Activated T-helper 2 cell treated with anti-CD3 and anti-CD28 coated beads, Interferon-gamma antibody, Interleukin-2, Interleukin-4, amounts not matched to agents 10 μg/mL and 5 μg/mL and 100 μg/mL, durations not matched to agents 14 hours and 24 hours and 36 hours (primary cell): Measurements from ENCODE around the gene TMEM271. TPM values are rescaled to one million over a fixed set of nuclear protein-coding genes. Genes with fewer than 3 reads are reported as not detected.
"Not testable (repeated sequence)": the region's sequence is repeated elsewhere in the genome, so short reads cannot be mapped to it uniquely, and the experiment has no call there.

Experiments used
- DNase-seq: peaks from one replicate; pipeline ENCODE4 v3.0.0; 2021; ENCODE audit warnings: low spot score
- H3K27ac Mint-ChIP-seq: one replicate; pipeline ENCODE4 v1.8.0; 2021; ENCODE audit warnings: mixed read lengths
- H3K27me3 Mint-ChIP-seq: one replicate; pipeline ENCODE4 v1.8.0; 2021; ENCODE audit warnings: low read depth, mixed read lengths
- H3K36me3 Mint-ChIP-seq: one replicate; pipeline ENCODE4 v1.8.0; 2021; ENCODE audit warnings: low read depth, mixed read lengths
- H3K4me1 Mint-ChIP-seq: one replicate; pipeline ENCODE4 v1.8.0; 2021; ENCODE audit warnings: low read depth, mixed read lengths
- H3K4me3 Mint-ChIP-seq: one replicate; pipeline ENCODE4 v1.8.0; 2021; ENCODE audit warnings: low read depth, mild to moderate bottlenecking, moderate library complexity, mixed read lengths
- H3K9me3 Mint-ChIP-seq: one replicate; pipeline ENCODE4 v1.8.0; 2021; ENCODE audit warnings: mixed read lengths
- intact Hi-C: fragments of 100-400 bp; cut with micrococcal nuclease; formaldehyde crosslinking; loops from one replicate; pipeline ENCODE4 v1.15.1; 2023
- total RNA-seq: library from RNA; stranded (reverse); gene quantifications from 2 replicates; pipeline ENCODE4 v1.2.3, GENCODE V29; 2022

The TMEM271 gene
- total RNA-seq, 1 donor from 2014 or later, result not detected

DNA sequence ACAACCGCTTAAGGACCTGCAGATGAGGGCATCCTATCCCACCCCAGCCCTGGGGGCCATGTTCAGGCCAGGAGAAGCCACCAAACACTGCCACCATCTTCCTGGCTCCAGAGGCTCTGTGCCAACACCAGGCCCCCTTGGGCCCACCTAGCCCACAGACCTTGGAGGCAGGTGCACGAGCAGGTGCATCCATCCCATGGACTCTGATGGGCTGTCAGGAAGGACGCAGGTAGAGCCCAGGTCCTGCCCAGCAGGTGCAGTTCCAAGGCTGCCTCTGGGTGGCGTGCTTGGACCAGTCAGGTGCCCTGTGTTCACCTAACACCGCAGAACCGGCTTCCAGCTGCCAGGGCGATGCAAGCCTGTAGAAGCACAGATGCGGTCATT lies 26.5 kb upstream of the TMEM271 start:
- Mint-ChIP-seq H3K4me3 (no peak overlapping the region), H3K36me3 (no peaks in the 10 kb centered on the region), H3K9me3 (no peaks in the 10 kb centered on the region), H3K4me1 (peaks cover 9% of the 10 kb centered on the region), H3K27me3 (no peaks in the 10 kb centered on the region), H3K27ac (no peak overlapping the region)
- DNase-seq, result peak; percentile 31
- intact Hi-C loops, result loop anchor here (5.0 kb wide), 1 partner anchor 70 kb away; the partner anchor contains the start of genes ATP5ME and MYL5

DNA sequence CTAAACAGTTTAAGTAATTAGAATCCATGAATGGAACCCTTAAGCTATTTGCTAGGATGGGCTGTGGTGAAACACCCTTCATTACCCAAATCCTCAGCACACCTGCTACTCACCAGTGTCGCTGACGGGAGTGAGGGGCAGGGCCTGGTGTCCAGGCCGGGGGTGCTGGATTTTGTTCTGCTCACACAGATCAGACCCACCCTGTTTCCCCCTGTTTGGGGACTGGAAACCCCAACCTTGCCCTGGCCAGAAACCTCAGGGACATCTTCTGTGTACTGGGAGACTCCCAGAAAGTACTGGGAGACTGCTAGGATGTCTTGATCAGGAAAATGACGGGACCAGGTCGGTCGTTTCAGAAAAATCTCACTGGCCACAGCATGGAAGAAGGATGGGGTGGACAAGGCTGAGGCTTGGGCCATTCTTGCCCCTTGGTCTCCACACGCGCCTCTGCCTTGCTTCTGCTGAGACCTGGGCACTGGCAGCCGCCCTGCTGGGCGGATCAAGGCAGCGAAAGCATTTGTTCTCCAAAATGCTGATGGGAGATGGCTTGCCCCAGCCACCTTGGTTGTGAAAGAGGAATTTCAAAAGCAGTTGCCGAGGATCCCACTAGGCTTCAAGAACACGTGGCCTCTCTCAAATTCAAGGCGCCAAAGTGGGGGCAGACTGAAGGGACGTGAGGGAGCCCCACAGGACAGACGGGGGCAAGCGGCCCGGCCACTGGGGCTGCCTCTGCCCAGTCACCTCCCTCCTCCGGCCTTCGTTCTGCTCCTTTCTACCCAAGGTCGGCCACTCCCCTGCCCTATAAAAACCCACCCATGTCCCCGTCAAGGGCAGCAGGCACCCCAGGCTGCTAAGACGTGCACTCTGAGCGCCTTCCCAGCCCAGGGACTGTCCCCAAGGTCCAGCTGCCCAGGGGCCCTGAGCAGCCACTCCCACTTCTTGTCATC lies 25.8 kb upstream of the TMEM271 start:
- H3K27ac Mint-ChIP-seq, result no peak overlapping the region
- H3K4me3 Mint-ChIP-seq, result no peak overlapping the region
- H3K9me3 Mint-ChIP-seq, result peaks cover 2% of the 10 kb centered on the region
- peaks cover 9% of the 10 kb centered on the region for H3K4me1 Mint-ChIP-seq
- intact Hi-C loops, result loop anchor here (5.0 kb wide), 1 partner anchor 70 kb away; the partner anchor contains the start of genes ATP5ME and MYL5
- no peaks in the 10 kb centered on the region for H3K36me3 Mint-ChIP-seq
- no peak for DNase-seq
- peaks cover 1% of the 10 kb centered on the region for H3K27me3 Mint-ChIP-seq

DNA sequence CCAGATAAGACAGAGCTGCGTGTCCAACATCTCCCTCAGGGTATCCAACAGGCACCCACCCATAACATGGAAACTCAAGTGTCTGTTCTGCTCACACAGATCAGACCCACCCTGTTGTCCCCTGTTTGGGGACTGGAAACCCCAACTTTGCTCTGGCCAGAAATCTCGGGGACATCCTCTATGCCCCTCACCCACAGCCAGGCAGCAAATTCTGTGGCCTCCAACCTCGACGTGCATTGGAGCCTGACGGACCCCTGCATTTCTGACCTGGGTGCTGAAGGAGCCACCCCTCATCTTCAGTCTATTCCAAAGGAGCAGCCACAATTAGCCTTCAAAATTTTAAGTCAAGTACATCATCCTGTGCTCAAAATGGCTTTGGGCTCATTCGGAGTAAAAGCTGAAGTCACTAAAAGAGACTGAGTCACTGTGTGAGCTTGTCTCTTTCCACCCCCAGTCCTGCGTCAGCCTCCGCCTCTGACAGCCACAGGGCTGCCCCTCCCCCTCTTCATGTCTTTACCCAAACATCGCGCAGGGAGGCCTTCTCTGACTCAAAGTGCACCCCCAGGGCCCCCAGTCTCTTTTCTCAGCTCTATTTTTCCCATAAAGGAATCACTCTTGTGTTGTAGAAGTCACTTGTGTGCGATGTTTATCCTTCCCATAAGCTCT lies 24.9 kb upstream of the TMEM271 start:
- intact Hi-C loops, result loop anchor here (5.0 kb wide), 1 partner anchor 71 kb away; the partner anchor contains the start of genes ATP5ME and MYL5
- no peak for DNase-seq
- Mint-ChIP-seq H3K36me3 (no peaks in the 10 kb centered on the region), H3K4me1 (peaks cover 9% of the 10 kb centered on the region), H3K27me3 (peaks cover 1% of the 10 kb centered on the region), H3K27ac (no peak overlapping the region), H3K9me3 (peaks cover 8% of the 10 kb centered on the region), H3K4me3 (no peak overlapping the region)

DNA sequence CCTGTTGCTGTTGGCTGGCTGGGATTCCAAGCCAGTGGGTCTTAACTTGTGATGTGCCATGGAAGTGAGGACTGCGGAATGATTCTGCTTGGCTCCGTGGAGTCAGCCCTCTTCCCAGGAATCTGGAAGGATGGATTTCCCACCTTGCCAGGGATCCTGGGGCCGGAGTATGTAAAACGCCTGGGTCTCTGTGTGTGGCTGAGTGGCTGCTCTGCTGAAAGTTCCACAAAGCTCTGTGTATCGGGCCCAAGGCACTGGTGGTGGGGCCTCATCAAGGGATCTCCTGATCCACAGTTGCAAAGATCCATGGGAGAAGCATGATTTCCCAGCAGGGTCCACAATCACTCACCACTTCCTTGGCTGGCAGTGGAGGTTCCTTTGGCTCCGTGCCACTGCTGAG lies 24.1 kb upstream of the TMEM271 start:
- intact Hi-C loops, result loop anchor here (5.0 kb wide), 1 partner anchor 72 kb away; the partner anchor contains the start of genes ATP5ME and MYL5
- H3K9me3 Mint-ChIP-seq, result peaks cover 16% of the 10 kb centered on the region
- no peak for DNase-seq
- H3K4me1 Mint-ChIP-seq, result peaks cover 5% of the 10 kb centered on the region
- H3K36me3 Mint-ChIP-seq, result no peaks in the 10 kb centered on the region
- H3K4me3 Mint-ChIP-seq, result no peak overlapping the region
- no peak overlapping the region for H3K27ac Mint-ChIP-seq
- peaks cover 1% of the 10 kb centered on the region for H3K27me3 Mint-ChIP-seq

DNA sequence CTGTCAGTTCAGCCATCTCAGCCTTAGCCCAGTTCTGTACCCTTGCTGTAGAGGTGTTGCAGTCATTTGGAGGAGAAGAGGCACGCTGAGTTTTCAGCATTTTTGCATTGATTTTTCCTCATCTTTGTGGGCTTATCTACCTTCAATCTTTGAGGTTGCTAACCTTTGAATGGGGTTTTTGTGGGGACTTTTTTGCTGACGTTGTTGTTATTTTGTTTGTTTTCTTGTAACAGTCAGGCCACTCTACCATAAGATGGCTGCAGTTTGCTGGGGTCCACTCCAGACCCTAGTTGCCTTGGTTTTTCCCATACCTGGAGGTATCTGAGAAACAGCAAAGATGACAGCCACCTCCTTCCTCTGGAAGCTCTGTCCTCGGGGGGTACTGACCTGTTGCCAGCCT lies 22.8 kb upstream of the TMEM271 start:
- Mint-ChIP-seq H3K27ac (no peak overlapping the region), H3K4me1 (peaks cover 2% of the 10 kb centered on the region), H3K27me3 (peaks cover 1% of the 10 kb centered on the region), H3K36me3 (no peaks in the 10 kb centered on the region), H3K9me3 (peaks cover 27% of the 10 kb centered on the region), H3K4me3 (no peak overlapping the region)
- intact Hi-C loops, result no loop called here
- no peak for DNase-seq

DNA sequence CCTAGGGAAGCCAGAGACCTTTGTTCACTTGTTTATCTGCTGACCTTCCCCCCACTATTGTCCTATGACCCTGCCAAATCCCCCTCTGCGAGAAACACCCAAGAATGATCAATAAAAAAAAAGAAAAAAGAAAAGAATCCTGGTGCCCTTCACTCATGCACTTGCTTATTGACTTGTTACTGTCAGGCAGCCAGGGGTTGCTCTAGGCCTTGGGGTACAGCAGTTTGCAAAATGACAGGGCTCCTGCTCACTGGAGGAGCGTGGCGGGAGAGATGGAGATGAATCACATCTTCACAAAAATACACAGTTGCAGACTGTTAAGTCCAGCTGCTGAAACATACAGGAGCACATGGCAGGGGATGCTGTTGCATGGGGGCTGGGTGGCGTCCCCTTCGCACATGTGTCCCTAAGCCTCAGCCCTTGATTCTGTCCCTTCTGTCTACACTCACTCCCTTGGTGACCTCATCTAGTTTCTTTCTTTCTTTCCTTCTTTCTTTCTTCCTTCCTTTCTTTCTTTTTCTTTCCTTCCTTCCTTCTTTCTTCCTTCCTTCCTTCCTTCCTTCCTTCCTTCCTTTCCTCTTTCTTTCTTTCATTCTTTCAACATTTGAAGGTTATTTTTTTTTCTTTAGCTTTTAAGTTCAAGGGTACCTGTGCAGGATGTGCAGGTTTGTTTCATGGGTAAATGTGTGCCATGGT lies 16.9 kb upstream of the TMEM271 start:
- Mint-ChIP-seq H3K4me3 (no peak overlapping the region), H3K9me3 (peaks cover 30% of the 10 kb centered on the region), H3K4me1 (no peaks in the 10 kb centered on the region), H3K27ac (no peak overlapping the region), H3K27me3 (peaks cover 1% of the 10 kb centered on the region), H3K36me3 (no peaks in the 10 kb centered on the region)
- DNase-seq, result no peak
- intact Hi-C loops, result no loop called here

DNA sequence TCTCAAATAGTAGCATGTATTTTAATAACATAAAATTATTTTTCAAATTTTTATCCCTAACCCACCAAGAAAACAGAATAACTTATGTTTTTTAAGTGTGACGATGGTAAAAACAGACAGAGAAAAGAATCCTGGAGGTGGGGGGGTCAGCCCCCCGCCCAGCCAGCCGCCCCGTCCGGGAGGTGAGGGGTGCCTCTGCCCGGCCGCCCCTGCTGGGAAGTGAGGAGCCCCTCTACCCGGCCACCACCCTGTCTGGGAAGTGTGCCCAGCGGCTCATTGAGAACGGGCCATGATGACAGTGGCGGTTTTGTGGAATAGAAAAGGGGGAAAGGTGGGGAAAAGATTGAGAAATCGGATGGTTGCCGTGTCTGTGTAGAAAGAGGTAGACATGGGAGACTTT lies 16.1 kb upstream of the TMEM271 start:
- H3K27ac Mint-ChIP-seq, DNase-seq, H3K4me1 Mint-ChIP-seq, intact Hi-C loops, H3K27me3 Mint-ChIP-seq, H3K4me3 Mint-ChIP-seq, H3K36me3 Mint-ChIP-seq: not testable (repeated sequence)
- peaks cover 30% of the 10 kb centered on the region for H3K9me3 Mint-ChIP-seq

DNA sequence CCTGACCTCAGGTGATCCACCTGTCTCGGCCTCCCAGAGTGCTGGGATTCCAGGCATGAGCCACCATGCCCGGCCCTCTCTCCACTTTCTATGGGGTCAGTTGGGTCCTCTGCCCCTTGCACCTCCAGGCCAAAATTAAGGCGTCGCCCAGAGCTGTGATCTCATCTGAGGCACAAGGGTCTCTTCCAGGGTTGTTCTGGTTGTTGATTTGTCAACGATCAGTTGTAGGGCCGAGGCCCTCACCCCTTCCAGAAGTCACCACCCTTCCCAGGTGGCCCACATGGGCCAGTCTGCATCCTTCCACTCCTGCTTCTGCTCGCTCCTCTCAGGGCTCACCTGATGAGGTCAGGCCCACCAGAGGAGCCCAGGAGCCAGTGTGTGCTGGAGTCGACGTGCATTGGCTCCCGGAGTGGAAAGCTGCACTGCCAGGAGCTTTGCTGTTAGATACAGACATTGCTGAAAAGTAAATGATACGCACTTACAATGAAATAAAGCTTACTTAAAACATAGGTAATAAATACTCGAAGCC lies 14.3 kb upstream of the TMEM271 start:
- peaks cover 26% of the 10 kb centered on the region for H3K9me3 Mint-ChIP-seq
- DNase-seq, result no peak
- H3K36me3 Mint-ChIP-seq, result no peaks in the 10 kb centered on the region
- no peak overlapping the region for H3K4me3 Mint-ChIP-seq
- H3K4me1 Mint-ChIP-seq, result no peaks in the 10 kb centered on the region
- H3K27me3 Mint-ChIP-seq, result no peaks in the 10 kb centered on the region
- intact Hi-C loops, result no loop called here
- H3K27ac Mint-ChIP-seq, result no peak overlapping the region

DNA sequence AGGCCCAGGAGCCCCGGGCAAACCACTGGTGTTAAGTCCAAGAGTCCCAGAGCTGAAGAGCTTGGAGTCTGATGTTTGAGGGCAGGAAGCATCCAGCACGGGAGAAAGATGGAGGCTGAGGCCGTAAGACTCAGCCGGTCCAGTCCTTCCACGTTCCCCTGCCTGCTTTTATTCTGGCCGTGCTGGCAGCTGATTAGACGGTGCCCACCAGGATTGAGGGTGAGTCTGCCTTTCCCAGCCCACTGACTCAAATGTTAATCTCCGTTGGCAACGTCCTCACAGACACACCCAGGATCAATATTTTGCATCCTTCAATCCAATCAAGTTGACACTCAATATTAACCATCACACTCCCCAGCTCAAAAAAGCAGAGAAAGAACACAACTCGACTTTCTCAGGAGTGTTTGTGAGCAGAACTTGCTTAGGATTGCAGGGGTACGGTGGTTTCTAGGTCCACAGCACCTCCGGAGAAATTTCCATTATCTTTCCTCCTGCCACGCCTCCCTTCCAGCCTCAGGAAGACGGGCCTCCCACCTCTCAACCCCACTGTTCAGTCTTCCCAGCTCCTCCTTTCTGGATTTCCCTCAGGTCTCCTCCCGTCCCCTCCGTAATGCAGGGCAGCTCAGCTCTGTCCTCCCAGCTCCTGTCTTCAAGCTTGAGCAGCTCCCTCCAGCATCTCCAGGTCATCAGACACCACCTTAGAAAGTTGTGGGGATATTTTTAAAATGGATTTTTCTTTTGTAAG lies 13.3 kb upstream of the TMEM271 start:
- Mint-ChIP-seq H3K4me3 (no peak overlapping the region), H3K27ac (no peak overlapping the region), H3K36me3 (no peaks in the 10 kb centered on the region), H3K4me1 (no peaks in the 10 kb centered on the region), H3K9me3 (peaks cover 18% of the 10 kb centered on the region), H3K27me3 (no peaks in the 10 kb centered on the region)
- intact Hi-C loops, result no loop called here
- DNase-seq, result no peak

DNA sequence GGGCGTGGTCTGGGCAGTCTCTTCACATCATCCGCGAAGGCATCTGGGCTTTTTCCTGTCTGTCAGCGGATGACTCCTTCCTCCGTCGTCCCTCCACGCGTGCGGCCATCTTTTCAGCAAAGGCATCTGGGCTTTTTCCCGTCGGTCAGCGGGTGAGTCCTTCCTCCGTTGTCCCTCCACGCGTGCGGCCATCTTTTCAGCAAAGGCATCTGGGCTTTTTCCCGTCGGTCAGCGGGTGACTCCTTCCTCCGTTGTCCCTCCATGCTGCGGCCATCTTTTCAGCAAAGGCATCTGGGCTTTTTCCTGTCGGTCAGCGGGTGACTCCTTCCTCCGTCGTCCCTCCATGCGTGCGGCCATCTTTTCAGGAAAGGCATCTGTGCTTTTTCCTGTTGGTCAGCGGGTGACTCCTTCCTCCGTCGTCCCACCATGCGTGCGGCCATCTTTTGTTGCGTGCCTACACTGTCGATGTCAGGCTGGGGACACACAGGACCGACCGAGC lies 12.3 kb upstream of the TMEM271 start:
- H3K27me3 Mint-ChIP-seq, result no peaks in the 10 kb centered on the region

DNA sequence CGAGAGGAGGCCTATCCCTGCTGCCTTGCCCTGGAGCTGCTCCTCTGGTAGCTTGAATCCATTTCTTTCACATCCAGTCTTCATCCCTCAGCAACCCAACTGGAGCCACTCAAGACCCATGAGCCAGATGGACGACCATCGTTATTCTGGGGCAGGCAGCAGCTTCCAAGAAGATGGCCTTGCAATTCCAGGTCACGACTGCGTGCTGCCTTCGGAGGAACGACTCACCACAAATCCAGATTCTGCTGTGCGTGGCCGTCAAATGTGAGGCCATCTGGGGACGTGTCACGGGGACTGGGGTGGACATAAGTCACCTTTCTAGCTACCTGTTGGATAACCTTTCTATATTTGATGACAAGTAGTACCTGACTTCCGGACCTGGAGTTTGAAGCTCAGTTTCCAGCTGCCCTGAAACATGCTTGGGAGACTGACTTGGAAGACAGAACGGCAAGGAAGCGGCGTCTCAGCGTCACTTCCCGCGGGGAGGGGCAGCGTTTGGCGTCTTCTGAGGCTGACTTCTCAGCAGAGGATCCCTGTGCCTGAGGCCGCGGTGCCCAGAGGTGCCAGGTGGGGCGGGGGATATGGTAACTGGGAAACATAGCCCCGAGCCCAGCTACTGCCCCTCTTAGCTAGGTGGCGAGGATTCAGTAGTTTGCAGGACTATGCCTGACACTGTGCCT lies 11.7 kb upstream of the TMEM271 start:
- Mint-ChIP-seq H3K9me3 (peaks cover 22% of the 10 kb centered on the region), H3K27me3 (no peaks in the 10 kb centered on the region), H3K4me1 (no peaks in the 10 kb centered on the region), H3K4me3 (no peak overlapping the region), H3K36me3 (no peaks in the 10 kb centered on the region), H3K27ac (no peak overlapping the region)
- no peak for DNase-seq
- intact Hi-C loops, result no loop called here

More for the DNA sequence above, 12.3 kb upstream of the TMEM271 start:
- Mint-ChIP-seq H3K9me3 (peaks cover 22% of the 10 kb centered on the region), H3K4me3 (no peak overlapping the region), H3K4me1 (no peaks in the 10 kb centered on the region), H3K36me3 (no peaks in the 10 kb centered on the region), H3K27ac (no peak overlapping the region)
- no peak for DNase-seq
- intact Hi-C loops, result no loop called here
